IMR-90 (cell line): ENCODE measurements around the gene F10.

Experiments used
- CEBPB ChIP-seq: IDR thresholded peaks from 2 replicates; pipeline ENCODE4 v1.6.1; 2012; ENCODE audit warnings: low read depth, low read length, improper control_type of control experiment
- CHD1 ChIP-seq: IDR thresholded peaks from 2 replicates; pipeline ENCODE4 v1.6.1; 2012; ENCODE audit warnings: low read depth, low read length, improper control_type of control experiment
- FOS ChIP-seq: fragments of 150-350 bp; IDR thresholded peaks from 2 replicates; pipeline ENCODE4 v1.6.1; 2016; ENCODE audit warnings: low read depth, low read length
- MAZ ChIP-seq: IDR thresholded peaks from 2 replicates; pipeline ENCODE4 v1.6.1; 2012; ENCODE audit warnings: low read depth, mild to moderate bottlenecking, low read length, improper control_type of control experiment, moderate library complexity, borderline replicate concordance
- RAD21 ChIP-seq: IDR thresholded peaks from 2 replicates; pipeline ENCODE4 v1.6.1; 2012; ENCODE audit warnings: low read length, improper control_type of control experiment
- TF ChIP-seq, protein P1 (sequence below): conservative IDR thresholded peaks from 2 replicates; pipeline ENCODE4 v1.5.1; 2012; ENCODE audit warnings: mild to moderate bottlenecking, low read depth, low read length, improper control_type of control experiment

DNA sequence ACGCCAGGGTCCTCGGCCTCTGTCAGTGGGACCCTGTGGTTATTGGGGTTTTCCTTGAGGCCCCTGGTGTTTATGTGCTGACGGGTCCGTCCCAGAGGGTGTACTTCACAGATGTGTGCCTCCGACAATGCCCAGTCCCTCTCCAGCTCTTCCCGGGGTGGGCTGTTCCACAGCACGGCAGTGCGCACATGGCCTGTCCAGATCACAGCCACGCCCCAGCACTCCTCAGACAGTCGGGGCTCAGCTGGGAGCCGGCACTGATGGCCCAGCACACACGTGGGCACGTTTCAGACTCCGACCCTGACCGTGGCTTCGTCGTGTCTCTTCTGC is 33.9 kb upstream of the F10 start:
- TF ChIP-seq, protein P1, sequence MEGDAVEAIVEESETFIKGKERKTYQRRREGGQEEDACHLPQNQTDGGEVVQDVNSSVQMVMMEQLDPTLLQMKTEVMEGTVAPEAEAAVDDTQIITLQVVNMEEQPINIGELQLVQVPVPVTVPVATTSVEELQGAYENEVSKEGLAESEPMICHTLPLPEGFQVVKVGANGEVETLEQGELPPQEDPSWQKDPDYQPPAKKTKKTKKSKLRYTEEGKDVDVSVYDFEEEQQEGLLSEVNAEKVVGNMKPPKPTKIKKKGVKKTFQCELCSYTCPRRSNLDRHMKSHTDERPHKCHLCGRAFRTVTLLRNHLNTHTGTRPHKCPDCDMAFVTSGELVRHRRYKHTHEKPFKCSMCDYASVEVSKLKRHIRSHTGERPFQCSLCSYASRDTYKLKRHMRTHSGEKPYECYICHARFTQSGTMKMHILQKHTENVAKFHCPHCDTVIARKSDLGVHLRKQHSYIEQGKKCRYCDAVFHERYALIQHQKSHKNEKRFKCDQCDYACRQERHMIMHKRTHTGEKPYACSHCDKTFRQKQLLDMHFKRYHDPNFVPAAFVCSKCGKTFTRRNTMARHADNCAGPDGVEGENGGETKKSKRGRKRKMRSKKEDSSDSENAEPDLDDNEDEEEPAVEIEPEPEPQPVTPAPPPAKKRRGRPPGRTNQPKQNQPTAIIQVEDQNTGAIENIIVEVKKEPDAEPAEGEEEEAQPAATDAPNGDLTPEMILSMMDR: no peak
- TF ChIP-seq CHD1 (no peak), MAZ (no peak), FOS (no peak), CEBPB (no peak), RAD21 (no peak)
